Stimulated activated naive CD8-positive, alpha-beta T cell treated with anti-CD3 and anti-CD28 coated beads, Interleukin-15, Interleukin-2, amounts not matched to agents 100 ng/mL and 50 ng/mL, for 24 hours (primary cell): ENCODE measurements around the gene KLK7.
"Not testable (repeated sequence)": the region's sequence is repeated elsewhere in the genome, so short reads cannot be mapped to it uniquely, and the experiment has no call there.

Experiments
- H3K27ac Mint-ChIP-seq: one replicate; pipeline ENCODE4 v1.8.0; 2021; ENCODE audit warnings: mild to moderate bottlenecking, mixed read lengths
- H3K27me3 Mint-ChIP-seq: one replicate; pipeline ENCODE4 v1.8.0; 2021; ENCODE audit warnings: mixed read lengths
- H3K36me3 Mint-ChIP-seq: one replicate; pipeline ENCODE4 v1.8.0; 2021; ENCODE audit warnings: low read depth, mixed read lengths
- H3K4me1 Mint-ChIP-seq: one replicate; pipeline ENCODE4 v1.8.0; 2021; ENCODE audit warnings: low read depth, mixed read lengths
- H3K4me3 Mint-ChIP-seq: one replicate; pipeline ENCODE4 v1.8.0; 2021; ENCODE audit warnings: mild to moderate bottlenecking, mixed read lengths
- H3K9me3 Mint-ChIP-seq: one replicate; pipeline ENCODE4 v1.8.0; 2021; ENCODE audit warnings: mixed read lengths

The KLK7 gene

GRCh38 chr19:51001515-51001914, 17.8 kb upstream of the KLK7 start, which contains the start of gene KLK8:
Gene KLK8, minus strand, starts transcription at chr19:51001604. Its CDS starts 437 bp downstream, at chr19:51001167.
- H3K27me3 Mint-ChIP-seq = peaks cover 50% of the 10 kb centered on the region

GRCh38 chr19:51000981-51001380, 17.3 kb upstream of the KLK7 start:
- no peak overlapping the region for H3K4me3 Mint-ChIP-seq
- H3K4me1 Mint-ChIP-seq = no peaks in the 10 kb centered on the region
- H3K27ac Mint-ChIP-seq = no peak overlapping the region
- peaks cover 46% of the 10 kb centered on the region for H3K27me3 Mint-ChIP-seq
- no peaks in the 10 kb centered on the region for H3K36me3 Mint-ChIP-seq
- no peaks in the 10 kb centered on the region for H3K9me3 Mint-ChIP-seq

More at GRCh38 chr19:51001515-51001914, 17.8 kb upstream of the KLK7 start, which contains the start of gene KLK8:
- Mint-ChIP-seq H3K9me3 (no peaks in the 10 kb centered on the region), H3K4me3 (no peak within 1 kb of the TSS), H3K27ac (no peak within 1 kb of the TSS), H3K4me1 (no peaks in the 10 kb centered on the region), H3K36me3 (no peaks in the 10 kb centered on the region)

- no peak overlapping the region for H3K4me3 Mint-ChIP-seq
- peaks cover 46% of the 10 kb centered on the region for H3K27me3 Mint-ChIP-seq
- H3K36me3 Mint-ChIP-seq = no peaks in the 10 kb centered on the region
- no peaks in the 10 kb centered on the region for H3K4me1 Mint-ChIP-seq
- H3K9me3 Mint-ChIP-seq = no peaks in the 10 kb centered on the region
- H3K27ac Mint-ChIP-seq = no peak overlapping the region
Measured at GRCh38 chr19:51000426-51000825, 16.7 kb upstream of the KLK7 start.

GRCh38 chr19:50998686-50999085, 15.0 kb upstream of the KLK7 start:
- H3K36me3 Mint-ChIP-seq = no peaks in the 10 kb centered on the region
- H3K27ac Mint-ChIP-seq = no peak overlapping the region
- H3K27me3 Mint-ChIP-seq = peaks cover 35% of the 10 kb centered on the region
- peaks cover 3% of the 10 kb centered on the region for H3K9me3 Mint-ChIP-seq
- H3K4me1 Mint-ChIP-seq = no peaks in the 10 kb centered on the region
- H3K4me3 Mint-ChIP-seq = no peak overlapping the region

GRCh38 chr19:50998061-50998460, 14.3 kb upstream of the KLK7 start:
- Mint-ChIP-seq H3K4me3 (no peak overlapping the region), H3K27me3 (peaks cover 34% of the 10 kb centered on the region), H3K27ac (no peak overlapping the region), H3K4me1 (no peaks in the 10 kb centered on the region), H3K36me3 (no peaks in the 10 kb centered on the region), H3K9me3 (peaks cover 3% of the 10 kb centered on the region)

GRCh38 chr19:50994129-50994528, 10.4 kb upstream of the KLK7 start:
- H3K9me3 Mint-ChIP-seq = peaks cover 3% of the 10 kb centered on the region
- peaks cover 38% of the 10 kb centered on the region for H3K27me3 Mint-ChIP-seq
- H3K4me1 Mint-ChIP-seq = no peaks in the 10 kb centered on the region
- H3K4me3 Mint-ChIP-seq = no peak overlapping the region
- no peaks in the 10 kb centered on the region for H3K36me3 Mint-ChIP-seq
- no peak overlapping the region for H3K27ac Mint-ChIP-seq

- H3K4me3 Mint-ChIP-seq = no peak overlapping the region
- H3K9me3 Mint-ChIP-seq = peaks cover 3% of the 10 kb centered on the region
- H3K4me1 Mint-ChIP-seq = no peaks in the 10 kb centered on the region
- peaks cover 36% of the 10 kb centered on the region for H3K27me3 Mint-ChIP-seq
- H3K36me3 Mint-ChIP-seq = no peaks in the 10 kb centered on the region
- no peak overlapping the region for H3K27ac Mint-ChIP-seq
Measured at GRCh38 chr19:50992666-50993035, 8.9 kb upstream of the KLK7 start.

- H3K9me3 Mint-ChIP-seq, H3K4me3 Mint-ChIP-seq, H3K36me3 Mint-ChIP-seq, H3K4me1 Mint-ChIP-seq, H3K27ac Mint-ChIP-seq: not testable (repeated sequence)
- peaks cover 36% of the 10 kb centered on the region for H3K27me3 Mint-ChIP-seq
Measured at GRCh38 chr19:50984416-50984815, 699 bp upstream of the KLK7 start.

GRCh38 chr19:50982186-50982585, 1.5 kb downstream of the KLK7 start:
- H3K27ac Mint-ChIP-seq = no peak overlapping the region
- H3K4me3 Mint-ChIP-seq = no peak overlapping the region
- no peaks in the 10 kb centered on the region for H3K36me3 Mint-ChIP-seq
- H3K9me3 Mint-ChIP-seq = no peaks in the 10 kb centered on the region
- no peaks in the 10 kb centered on the region for H3K4me1 Mint-ChIP-seq
- peaks cover 29% of the 10 kb centered on the region for H3K27me3 Mint-ChIP-seq

- Mint-ChIP-seq H3K4me1 (no peaks in the 10 kb centered on the region), H3K27ac (no peak overlapping the region), H3K4me3 (no peak overlapping the region), H3K27me3 (peaks cover 29% of the 10 kb centered on the region), H3K36me3 (no peaks in the 10 kb centered on the region), H3K9me3 (no peaks in the 10 kb centered on the region)
Measured at GRCh38 chr19:50981587-50982146, 2.0 kb downstream of the KLK7 start.

- no peaks in the 10 kb centered on the region for H3K4me1 Mint-ChIP-seq
- H3K36me3 Mint-ChIP-seq = no peaks in the 10 kb centered on the region
- H3K4me3 Mint-ChIP-seq = no peak overlapping the region
- H3K9me3 Mint-ChIP-seq = no peaks in the 10 kb centered on the region
- H3K27ac Mint-ChIP-seq = no peak overlapping the region
- H3K27me3 Mint-ChIP-seq = peaks cover 31% of the 10 kb centered on the region
Measured at GRCh38 chr19:50980208-50980607, 3.5 kb downstream of the KLK7 start.

GRCh38 chr19:50979758-50980157, 4.0 kb downstream of the KLK7 start:
- Mint-ChIP-seq H3K36me3 (no peaks in the 10 kb centered on the region), H3K27me3 (peaks cover 26% of the 10 kb centered on the region), H3K4me3 (no peak overlapping the region), H3K27ac (no peak overlapping the region), H3K4me1 (no peaks in the 10 kb centered on the region), H3K9me3 (no peaks in the 10 kb centered on the region)

- H3K27ac Mint-ChIP-seq = no peak overlapping the region
- no peaks in the 10 kb centered on the region for H3K9me3 Mint-ChIP-seq
- H3K36me3 Mint-ChIP-seq = no peaks in the 10 kb centered on the region
- no peaks in the 10 kb centered on the region for H3K4me1 Mint-ChIP-seq
- peaks cover 31% of the 10 kb centered on the region for H3K27me3 Mint-ChIP-seq
- no peak overlapping the region for H3K4me3 Mint-ChIP-seq
Measured at GRCh38 chr19:50978772-50979390, 4.8 kb downstream of the KLK7 start.

GRCh38 chr19:50977626-50978025, 6.1 kb downstream of the KLK7 start:
- no peaks in the 10 kb centered on the region for H3K4me1 Mint-ChIP-seq
- H3K9me3 Mint-ChIP-seq = no peaks in the 10 kb centered on the region
- no peak overlapping the region for H3K27ac Mint-ChIP-seq
- peaks cover 39% of the 10 kb centered on the region for H3K27me3 Mint-ChIP-seq
- H3K36me3 Mint-ChIP-seq = no peaks in the 10 kb centered on the region
- H3K4me3 Mint-ChIP-seq = no peak overlapping the region

- peaks cover 40% of the 10 kb centered on the region for H3K27me3 Mint-ChIP-seq
- H3K4me1 Mint-ChIP-seq = no peaks in the 10 kb centered on the region
- H3K27ac Mint-ChIP-seq = no peak overlapping the region
- no peak overlapping the region for H3K4me3 Mint-ChIP-seq
- H3K9me3 Mint-ChIP-seq = no peaks in the 10 kb centered on the region
- no peaks in the 10 kb centered on the region for H3K36me3 Mint-ChIP-seq
Measured at GRCh38 chr19:50975766-50976165, 8.0 kb downstream of the KLK7 start.
